ENCODE measurements around the gene MRC2.

DNA sequence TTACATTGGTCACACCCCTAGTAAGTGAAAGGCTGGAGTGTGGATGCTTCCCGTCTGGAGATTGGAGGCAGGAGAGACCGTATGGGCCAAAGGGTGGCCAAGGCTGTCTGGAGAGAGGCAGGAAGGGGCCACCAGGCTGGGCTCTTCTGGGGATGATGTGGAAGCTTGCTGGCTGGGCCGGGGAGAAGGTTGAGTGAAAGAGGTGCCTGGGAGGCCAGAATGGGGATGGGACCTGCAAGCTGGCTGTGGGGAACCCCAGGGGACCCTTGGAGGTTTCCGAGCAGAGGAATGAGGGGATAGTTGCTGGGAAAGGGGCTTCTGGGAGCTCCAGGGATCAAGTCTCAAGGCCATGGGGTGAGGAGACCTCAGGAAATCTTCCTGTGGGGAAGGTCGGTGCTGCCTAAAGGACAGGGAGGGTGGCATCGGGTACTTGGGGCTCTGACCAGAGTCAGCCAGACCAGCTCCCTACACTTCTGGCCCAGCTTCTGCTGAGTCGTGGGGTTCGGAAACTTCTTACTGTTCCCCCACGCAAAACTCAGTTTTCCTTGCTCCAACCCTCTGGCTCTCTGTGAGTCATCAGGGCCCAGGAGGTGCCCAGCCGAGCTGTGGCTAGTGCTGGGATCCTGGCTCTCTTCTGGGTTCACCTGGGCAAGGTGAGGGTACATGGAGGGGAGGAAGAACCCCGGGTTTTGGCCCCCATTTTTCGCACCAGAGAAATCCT, 3.1 kb downstream of the MRC2 start:
- no peak for TF ChIP-seq POLR2A (IDR thresholded peaks at IDR 0.05)
- TF ChIP-seq, protein P1, sequence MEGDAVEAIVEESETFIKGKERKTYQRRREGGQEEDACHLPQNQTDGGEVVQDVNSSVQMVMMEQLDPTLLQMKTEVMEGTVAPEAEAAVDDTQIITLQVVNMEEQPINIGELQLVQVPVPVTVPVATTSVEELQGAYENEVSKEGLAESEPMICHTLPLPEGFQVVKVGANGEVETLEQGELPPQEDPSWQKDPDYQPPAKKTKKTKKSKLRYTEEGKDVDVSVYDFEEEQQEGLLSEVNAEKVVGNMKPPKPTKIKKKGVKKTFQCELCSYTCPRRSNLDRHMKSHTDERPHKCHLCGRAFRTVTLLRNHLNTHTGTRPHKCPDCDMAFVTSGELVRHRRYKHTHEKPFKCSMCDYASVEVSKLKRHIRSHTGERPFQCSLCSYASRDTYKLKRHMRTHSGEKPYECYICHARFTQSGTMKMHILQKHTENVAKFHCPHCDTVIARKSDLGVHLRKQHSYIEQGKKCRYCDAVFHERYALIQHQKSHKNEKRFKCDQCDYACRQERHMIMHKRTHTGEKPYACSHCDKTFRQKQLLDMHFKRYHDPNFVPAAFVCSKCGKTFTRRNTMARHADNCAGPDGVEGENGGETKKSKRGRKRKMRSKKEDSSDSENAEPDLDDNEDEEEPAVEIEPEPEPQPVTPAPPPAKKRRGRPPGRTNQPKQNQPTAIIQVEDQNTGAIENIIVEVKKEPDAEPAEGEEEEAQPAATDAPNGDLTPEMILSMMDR (IDR thresholded peaks at IDR 0.05): no peak
